ENCODE data around the gene ENO1.
A peak's percentile ranks its signal among the peaks of the same experiment; 100 is the strongest.

Gene ENO1

DNA sequence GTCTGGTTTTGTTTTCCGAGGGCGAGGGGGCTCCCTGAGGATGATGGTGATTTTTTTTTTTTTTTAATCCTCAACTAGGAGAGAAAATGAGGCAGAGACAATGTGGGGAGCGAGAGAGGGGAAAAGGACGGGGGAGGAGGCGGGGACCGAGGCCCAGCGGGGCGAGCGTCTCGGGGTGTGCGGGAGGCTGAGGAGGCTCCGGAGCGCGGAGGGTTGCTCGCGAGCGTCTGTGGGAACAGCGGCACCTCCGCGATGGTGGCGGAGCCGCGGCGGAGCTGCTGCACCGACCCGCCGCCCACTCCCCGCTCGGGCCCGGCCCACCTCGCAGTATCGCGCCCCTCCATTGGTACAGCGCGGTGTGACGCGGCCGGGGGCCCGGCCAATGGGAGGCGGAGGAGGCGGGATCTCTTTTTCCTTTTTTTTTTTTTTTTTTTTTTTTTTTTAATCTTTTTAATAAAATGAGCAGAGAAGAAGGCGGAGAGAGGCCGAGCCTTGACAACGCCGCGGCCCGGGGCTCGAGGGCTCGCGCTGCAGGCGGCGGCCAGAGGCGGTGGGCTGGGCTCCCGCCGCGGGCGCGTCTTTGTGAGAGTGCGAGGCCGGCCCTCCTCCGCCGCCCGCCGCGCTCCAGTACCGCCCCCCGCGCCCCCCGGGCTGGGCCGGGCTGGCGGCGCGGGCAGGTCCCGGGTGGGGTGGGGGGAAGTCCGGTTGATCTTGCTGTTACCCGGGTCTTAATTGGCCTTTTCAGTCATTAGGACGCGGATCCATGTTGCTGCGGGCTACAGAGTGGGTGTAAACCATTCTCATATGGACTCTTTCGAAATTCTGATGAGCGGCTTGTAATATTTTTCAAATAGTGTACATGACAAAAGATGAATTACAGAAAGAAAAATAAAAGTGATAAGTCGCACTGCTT is 60.8 kb downstream of the ENO1 start, which contains the start of gene RERE:
Gene RERE, minus strand, starts transcription at position 229 of the 913 bp plus-strand sequence.
- POLR2A ChIA-PET: interaction anchor here (0.6 to 1.8 kb wide), 22 partner anchors 8 to 855 kb away, joined by 3 to 16 read pairs (median 4); no protein-coding TSS in a partner anchor
- CTCF ChIA-PET: interaction anchor here (0.5 to 1.2 kb wide), 2 partner anchors 117 to 527 kb away, joined by 3 read pairs; no protein-coding TSS in a partner anchor
- no peak for TF ChIP-seq ZNF521 (tag by site-specific recombination; IDR thresholded peaks at IDR 0.05)
- TF ChIP-seq ZNF416 (tag by site-specific recombination; IDR thresholded peaks at IDR 0.05): no peak
- TF ChIP-seq HOXD13 (CRISPR knock-in tag; IDR thresholded peaks at IDR 0.05; ENCODE audit: borderline replicate concordance): no peak
- no peak for TF ChIP-seq ZNF221 (tag by site-specific recombination; IDR thresholded peaks at IDR 0.05; ENCODE audit: borderline replicate concordance)
- TF ChIP-seq, protein P1, sequence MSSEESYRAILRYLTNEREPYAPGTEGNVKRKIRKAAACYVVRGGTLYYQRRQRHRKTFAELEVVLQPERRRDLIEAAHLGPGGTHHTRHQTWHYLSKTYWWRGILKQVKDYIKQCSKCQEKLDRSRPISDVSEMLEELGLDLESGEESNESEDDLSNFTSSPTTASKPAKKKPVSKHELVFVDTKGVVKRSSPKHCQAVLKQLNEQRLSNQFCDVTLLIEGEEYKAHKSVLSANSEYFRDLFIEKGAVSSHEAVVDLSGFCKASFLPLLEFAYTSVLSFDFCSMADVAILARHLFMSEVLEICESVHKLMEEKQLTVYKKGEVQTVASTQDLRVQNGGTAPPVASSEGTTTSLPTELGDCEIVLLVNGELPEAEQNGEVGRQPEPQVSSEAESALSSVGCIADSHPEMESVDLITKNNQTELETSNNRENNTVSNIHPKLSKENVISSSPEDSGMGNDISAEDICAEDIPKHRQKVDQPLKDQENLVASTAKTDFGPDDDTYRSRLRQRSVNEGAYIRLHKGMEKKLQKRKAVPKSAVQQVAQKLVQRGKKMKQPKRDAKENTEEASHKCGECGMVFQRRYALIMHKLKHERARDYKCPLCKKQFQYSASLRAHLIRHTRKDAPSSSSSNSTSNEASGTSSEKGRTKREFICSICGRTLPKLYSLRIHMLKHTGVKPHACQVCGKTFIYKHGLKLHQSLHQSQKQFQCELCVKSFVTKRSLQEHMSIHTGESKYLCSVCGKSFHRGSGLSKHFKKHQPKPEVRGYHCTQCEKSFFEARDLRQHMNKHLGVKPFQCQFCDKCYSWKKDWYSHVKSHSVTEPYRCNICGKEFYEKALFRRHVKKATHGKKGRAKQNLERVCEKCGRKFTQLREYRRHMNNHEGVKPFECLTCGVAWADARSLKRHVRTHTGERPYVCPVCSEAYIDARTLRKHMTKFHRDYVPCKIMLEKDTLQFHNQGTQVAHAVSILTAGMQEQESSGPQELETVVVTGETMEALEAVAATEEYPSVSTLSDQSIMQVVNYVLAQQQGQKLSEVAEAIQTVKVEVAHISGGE (tag by site-specific recombination; conservative IDR thresholded peaks at IDR 0.05; ENCODE audit: low read depth): peak; percentile 43; the same call in 1 of the 2 replicates
- TF ChIP-seq ZIC2 (tag by site-specific recombination; IDR thresholded peaks at IDR 0.05): peak; percentile 23; the same call in 1 of the 2 replicates
- no peak for TF ChIP-seq ZNF747 (tag by site-specific recombination; IDR thresholded peaks at IDR 0.05)
- TF ChIP-seq, protein P2, sequence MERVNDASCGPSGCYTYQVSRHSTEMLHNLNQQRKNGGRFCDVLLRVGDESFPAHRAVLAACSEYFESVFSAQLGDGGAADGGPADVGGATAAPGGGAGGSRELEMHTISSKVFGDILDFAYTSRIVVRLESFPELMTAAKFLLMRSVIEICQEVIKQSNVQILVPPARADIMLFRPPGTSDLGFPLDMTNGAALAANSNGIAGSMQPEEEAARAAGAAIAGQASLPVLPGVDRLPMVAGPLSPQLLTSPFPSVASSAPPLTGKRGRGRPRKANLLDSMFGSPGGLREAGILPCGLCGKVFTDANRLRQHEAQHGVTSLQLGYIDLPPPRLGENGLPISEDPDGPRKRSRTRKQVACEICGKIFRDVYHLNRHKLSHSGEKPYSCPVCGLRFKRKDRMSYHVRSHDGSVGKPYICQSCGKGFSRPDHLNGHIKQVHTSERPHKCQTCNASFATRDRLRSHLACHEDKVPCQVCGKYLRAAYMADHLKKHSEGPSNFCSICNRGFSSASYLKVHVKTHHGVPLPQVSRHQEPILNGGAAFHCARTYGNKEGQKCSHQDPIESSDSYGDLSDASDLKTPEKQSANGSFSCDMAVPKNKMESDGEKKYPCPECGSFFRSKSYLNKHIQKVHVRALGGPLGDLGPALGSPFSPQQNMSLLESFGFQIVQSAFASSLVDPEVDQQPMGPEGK (tag by site-specific recombination; IDR thresholded peaks at IDR 0.05): peak; percentile 76
- TF ChIP-seq ZSCAN30 (tag by site-specific recombination; IDR thresholded peaks at IDR 0.05): 0 out of 2 replicates have a peak, but pooled peaks have one; percentile 12
- no peak for TF ChIP-seq ZNF777 (tag by site-specific recombination; IDR thresholded peaks at IDR 0.05; ENCODE audit: borderline replicate concordance)
- no peak for TF ChIP-seq ZBTB1 (tag by site-specific recombination; IDR thresholded peaks at IDR 0.05)
- TF ChIP-seq SP2 (tag by site-specific recombination; IDR thresholded peaks at IDR 0.05): peak; percentile 79
- TF ChIP-seq ZNF600 (tag by site-specific recombination; IDR thresholded peaks at IDR 0.05): peak; percentile 84
- TF ChIP-seq ZNF544 (tag by site-specific recombination; IDR thresholded peaks at IDR 0.05): no peak
- peak; percentile 68 for TF ChIP-seq ZBTB20 (tag by site-specific recombination; IDR thresholded peaks at IDR 0.05)
- TF ChIP-seq, protein P3, sequence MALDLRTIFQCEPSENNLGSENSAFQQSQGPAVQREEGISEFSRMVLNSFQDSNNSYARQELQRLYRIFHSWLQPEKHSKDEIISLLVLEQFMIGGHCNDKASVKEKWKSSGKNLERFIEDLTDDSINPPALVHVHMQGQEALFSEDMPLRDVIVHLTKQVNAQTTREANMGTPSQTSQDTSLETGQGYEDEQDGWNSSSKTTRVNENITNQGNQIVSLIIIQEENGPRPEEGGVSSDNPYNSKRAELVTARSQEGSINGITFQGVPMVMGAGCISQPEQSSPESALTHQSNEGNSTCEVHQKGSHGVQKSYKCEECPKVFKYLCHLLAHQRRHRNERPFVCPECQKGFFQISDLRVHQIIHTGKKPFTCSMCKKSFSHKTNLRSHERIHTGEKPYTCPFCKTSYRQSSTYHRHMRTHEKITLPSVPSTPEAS (tag by site-specific recombination; IDR thresholded peaks at IDR 0.05): no peak; the same call in 1 of the 2 replicates
- no peak for TF ChIP-seq BCL11A (tag by site-specific recombination; IDR thresholded peaks at IDR 0.05; ENCODE audit: low read depth)
- peak; percentile 56 for TF ChIP-seq SP3 (tag by site-specific recombination; IDR thresholded peaks at IDR 0.05)
- TF ChIP-seq KLF8 (tag by site-specific recombination; IDR thresholded peaks at IDR 0.05): peak; percentile 72
- TF ChIP-seq, protein P4, sequence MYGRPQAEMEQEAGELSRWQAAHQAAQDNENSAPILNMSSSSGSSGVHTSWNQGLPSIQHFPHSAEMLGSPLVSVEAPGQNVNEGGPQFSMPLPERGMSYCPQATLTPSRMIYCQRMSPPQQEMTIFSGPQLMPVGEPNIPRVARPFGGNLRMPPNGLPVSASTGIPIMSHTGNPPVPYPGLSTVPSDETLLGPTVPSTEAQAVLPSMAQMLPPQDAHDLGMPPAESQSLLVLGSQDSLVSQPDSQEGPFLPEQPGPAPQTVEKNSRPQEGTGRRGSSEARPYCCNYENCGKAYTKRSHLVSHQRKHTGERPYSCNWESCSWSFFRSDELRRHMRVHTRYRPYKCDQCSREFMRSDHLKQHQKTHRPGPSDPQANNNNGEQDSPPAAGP (tag by site-specific recombination; IDR thresholded peaks at IDR 0.05): 0 out of 2 replicates have a peak, but pooled peaks have one; percentile 25
- TF ChIP-seq, protein P5, sequence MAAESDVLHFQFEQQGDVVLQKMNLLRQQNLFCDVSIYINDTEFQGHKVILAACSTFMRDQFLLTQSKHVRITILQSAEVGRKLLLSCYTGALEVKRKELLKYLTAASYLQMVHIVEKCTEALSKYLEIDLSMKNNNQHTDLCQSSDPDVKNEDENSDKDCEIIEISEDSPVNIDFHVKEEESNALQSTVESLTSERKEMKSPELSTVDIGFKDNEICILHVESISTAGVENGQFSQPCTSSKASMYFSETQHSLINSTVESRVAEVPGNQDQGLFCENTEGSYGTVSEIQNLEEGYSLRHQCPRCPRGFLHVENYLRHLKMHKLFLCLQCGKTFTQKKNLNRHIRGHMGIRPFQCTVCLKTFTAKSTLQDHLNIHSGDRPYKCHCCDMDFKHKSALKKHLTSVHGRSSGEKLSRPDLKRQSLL (tag by site-specific recombination; IDR thresholded peaks at IDR 0.05): peak; percentile 49; the same call in 1 of the 2 replicates
- TF ChIP-seq SP7 (tag by site-specific recombination; IDR thresholded peaks at IDR 0.05): peak; percentile 62
- no peak for TF ChIP-seq ZNF266 (tag by site-specific recombination; IDR thresholded peaks at IDR 0.05; ENCODE audit: low read depth)
- no peak for TF ChIP-seq ZNF155 (tag by site-specific recombination; IDR thresholded peaks at IDR 0.05)
- TF ChIP-seq, protein P6, sequence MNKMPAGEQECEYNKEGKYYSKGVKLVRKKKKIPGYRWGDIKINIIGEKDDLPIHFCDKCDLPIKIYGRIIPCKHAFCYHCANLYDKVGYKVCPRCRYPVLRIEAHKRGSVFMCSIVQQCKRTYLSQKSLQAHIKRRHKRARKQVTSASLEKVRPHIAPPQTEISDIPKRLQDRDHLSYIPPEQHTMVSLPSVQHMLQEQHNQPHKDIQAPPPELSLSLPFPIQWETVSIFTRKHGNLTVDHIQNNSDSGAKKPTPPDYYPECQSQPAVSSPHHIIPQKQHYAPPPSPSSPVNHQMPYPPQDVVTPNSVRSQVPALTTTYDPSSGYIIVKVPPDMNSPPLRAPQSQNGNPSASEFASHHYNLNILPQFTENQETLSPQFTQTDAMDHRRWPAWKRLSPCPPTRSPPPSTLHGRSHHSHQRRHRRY (tag by site-specific recombination; IDR thresholded peaks at IDR 0.05): no peak
- TF ChIP-seq ZNF549 (tag by site-specific recombination; IDR thresholded peaks at IDR 0.05): no peak

More for the DNA sequence above, 60.8 kb downstream of the ENO1 start, which contains the start of gene RERE:
- Histone ChIP-seq H3K4me1 (ENCODE audit: control insufficient read depth, insufficient read depth, low read length) (peaks cover 17% of the 10 kb centered on the region), H3K36me3 (ENCODE audit: control insufficient read depth in 2 of 2, insufficient read depth in 1 of 2, low read length in 2 of 2) (no peaks in the 10 kb centered on the region), H3K4me3 (ENCODE audit: low read depth, low read length) (peak within 1 kb of the TSS; percentile 89), H3K27ac (ENCODE audit: extremely low read depth, low read depth, low read length) (peak within 1 kb of the TSS; percentile 97), H3K9me3 (ENCODE audit: control insufficient read depth, insufficient read depth, low read depth, low read length) (no peaks in the 10 kb centered on the region)
